ENCODE results near the gene EPOP.
"Not testable (repeated sequence)": the region's sequence is repeated elsewhere in the genome, so short reads cannot be mapped to it uniquely, and the experiment has no call there.

Gene EPOP

DNA sequence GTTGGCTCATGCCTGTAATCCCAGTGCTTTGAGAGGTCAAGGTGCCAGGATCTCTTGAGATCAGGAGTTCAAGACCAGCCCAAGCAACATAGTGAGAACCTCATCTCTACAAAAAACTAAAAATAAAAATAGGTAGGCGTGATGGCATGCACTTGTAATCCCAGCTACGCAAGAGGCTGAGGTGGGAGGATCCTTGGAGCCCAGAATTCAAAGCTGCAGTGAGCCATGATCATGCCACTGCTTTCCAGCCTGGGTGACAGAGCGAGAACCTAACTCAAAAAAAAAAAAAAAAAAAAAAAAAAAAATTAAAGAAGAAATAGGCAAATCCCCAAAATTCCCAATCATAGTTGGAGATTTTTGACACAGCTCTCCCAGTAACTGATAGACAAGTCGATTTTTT is 36.8 kb downstream of the EPOP start:
- no peak for DNase-seq (ENCODE audit: low read depth)

DNA sequence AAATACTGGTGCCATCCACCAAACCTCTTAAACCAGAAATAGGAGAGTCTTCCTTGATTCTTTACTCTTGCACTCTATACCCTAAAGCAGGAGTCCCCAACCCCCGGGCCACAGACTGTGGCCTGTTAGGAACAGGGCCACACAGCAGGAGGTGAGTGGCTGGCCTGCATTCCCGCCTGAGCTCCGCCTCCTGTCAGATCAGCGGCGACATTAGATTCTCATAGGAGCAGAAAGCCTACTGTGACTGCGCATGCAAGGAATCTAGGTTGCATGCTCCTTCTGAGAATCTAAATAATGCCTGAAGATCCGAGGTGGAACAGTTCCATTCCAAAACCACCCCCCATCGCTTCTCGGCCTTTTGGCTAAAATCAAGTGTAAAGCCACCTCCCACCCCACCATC is 38.7 kb downstream of the EPOP start:
- DNase-seq (ENCODE audit: low read depth), result no peak

DNA sequence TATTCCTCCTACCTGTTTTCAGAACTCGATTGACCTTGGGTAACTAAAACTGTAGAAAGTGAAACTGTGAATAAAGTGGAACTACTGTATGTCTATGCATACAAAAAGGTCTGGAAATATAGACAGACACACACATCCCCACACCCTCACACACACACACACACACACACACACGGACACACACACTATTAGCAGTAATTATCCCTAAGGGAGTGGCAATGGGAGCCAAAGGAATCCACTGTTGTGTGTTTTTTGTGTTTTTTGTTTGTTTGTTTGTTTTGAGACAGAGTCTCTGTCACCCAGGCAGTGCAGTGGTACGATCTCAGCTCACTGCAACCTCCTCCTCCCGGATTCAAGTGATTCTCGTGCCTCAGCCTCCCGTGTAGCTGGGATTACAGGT is 42.4 kb downstream of the EPOP start:
- no peak for DNase-seq (ENCODE audit: low read depth)

DNA sequence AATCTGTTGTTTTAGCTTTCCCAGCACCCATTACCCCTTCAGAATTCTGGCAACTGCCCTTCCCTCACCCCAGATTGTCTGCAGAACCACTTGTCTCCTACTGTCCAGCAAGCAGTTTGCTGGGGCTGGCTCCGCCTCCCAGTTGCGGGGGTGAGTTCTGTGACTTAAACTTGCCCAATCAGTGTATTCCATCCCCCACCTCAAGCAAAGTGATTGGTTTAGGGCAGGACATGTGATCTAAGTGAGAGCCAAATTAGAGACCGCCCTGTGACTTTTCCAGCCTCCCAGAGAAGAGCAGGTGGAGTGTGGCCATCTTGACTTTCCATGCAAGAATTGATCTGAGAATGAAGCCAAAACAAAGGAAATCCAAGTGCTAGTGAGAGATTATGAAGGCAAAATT is 46.3 kb downstream of the EPOP start:
- DNase-seq (ENCODE audit: low read depth), result peak; percentile 14

DNA sequence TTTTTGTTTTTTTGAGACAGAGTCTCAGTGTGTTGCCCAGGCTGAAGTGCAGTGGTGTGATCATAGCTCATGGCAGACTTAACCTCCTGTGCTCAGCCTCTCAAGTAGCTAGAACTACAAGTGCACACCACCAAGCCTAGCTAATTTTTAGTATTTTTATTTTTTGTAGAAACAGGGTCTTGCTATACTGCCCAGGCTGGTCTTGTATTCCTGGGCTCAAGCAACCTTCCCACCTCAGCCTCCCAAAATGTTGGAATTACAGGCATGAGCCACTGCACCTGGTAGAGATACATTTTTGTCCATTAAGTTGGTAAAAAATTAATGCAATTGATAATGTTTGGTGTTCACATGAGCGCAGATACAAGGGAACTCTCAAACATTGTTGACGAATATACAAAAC is 46.8 kb downstream of the EPOP start:
- DNase-seq (ENCODE audit: low read depth), result no peak

DNA sequence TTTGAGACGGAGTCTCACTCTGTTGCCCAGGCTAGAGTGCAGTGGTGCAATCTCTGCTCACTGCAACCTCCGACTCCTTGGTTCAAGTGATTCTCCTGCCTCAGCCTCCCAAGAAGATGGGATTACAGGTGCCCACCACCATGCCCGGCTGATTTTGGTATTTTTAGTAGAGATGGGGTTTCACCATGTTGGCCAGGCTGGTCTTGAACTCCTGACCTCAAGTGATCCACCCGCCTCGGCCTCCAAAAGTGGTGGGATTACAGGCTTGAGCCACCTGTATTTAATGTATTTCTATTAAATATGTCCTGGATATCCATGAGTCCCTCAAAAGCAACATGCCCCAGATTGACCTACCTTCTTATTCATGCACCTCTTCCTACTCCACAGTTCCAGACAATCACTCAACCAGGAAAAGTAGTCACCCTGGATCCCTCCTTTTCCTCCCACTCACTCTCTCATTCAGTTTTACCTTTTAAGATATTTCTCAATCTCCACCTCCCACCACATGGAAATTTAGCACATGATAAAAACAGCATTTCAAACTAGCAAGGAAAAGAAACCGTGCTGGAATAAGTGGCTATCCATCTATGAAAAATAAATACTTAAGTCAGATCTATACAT is 48.0 kb downstream of the EPOP start:
- not testable (repeated sequence) for DNase-seq (ENCODE audit: low read depth)

DNA sequence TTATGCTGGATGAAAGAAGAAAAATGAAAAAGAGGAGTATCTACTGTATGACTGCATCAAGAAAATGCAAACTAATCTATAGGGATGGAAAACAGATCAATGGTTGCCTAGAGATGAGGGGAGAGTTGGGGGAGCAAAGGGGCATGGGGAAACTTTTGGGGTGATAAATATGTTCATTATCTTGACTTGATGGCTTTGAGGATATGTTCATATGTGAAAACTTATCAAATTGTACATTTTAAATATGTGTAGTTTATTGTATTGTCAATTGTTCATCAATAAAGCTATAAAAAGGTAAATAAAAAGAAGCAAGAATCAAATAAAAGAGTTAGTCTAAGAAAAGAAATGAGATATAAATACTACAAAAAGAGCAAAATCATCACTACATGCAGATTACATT is 49.3 kb downstream of the EPOP start:
- DNase-seq (ENCODE audit: low read depth), result no peak

DNA sequence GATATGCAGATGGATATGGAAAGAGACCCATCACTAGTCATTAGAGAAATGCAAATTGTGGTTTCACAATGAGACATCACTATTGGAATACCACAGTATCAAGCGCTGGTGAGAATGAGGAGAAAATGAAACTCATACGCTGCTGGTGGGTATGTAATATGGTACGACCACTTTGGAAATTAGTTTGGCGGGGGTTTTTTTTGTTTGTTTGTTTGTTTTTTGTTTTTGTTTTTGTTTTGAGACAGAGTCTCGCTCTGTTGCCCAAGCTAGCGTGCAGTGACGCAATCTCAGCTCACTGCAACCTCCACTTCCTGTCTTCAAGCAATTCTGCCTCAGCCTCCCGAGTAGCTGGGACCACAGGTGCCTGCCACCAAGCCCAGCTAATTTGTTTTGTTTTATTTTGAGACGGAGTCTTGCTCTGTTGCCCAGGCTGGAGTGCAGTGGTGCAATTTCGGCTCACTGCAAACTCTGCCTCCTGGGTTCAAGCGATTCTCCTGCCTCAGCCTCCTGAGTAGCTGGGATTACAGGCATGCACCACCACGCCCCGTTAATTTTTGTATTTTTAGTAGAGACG is 49.9 kb downstream of the EPOP start:
- DNase-seq (ENCODE audit: low read depth), result not testable (repeated sequence)
